SJSA1 (cell line): ENCODE results near the gene FRMD4B. TPM values are rescaled to one million over a fixed set of nuclear protein-coding genes. Genes with fewer than 3 reads are reported as not detected.

ENCODE experiments used
- DNase-seq, 2 experiments: peaks; one replicate each; pipeline ENCODE4 v3.0.0-alpha.2; 2015 to 2020; ENCODE audit warnings: low spot score in 2 of 2, low read depth in 1 of 2
- H3K27ac ChIP-seq: fragments of 250-450 bp; sonication (Bioruptor Pico); 2 replicates; pipeline ENCODE4 v1.5.1; 2020; ENCODE audit warnings: mild to moderate bottlenecking, moderate library complexity
- H3K27me3 ChIP-seq: fragments of 250-450 bp; sonication (Bioruptor Pico); replicated peaks from 2 replicates; pipeline ENCODE4 v1.5.1; 2020; ENCODE audit warnings: mild to moderate bottlenecking, moderate library complexity
- H3K36me3 ChIP-seq: fragments of 250-450 bp; sonication (Bioruptor Pico); 2 replicates; pipeline ENCODE4 v1.5.1; 2020; ENCODE audit warnings: mild to moderate bottlenecking
- H3K4me1 ChIP-seq: fragments of 250-450 bp; sonication (Bioruptor Pico); replicated peaks from 2 replicates; pipeline ENCODE4 v1.6.1; 2021; ENCODE audit warnings: mild to moderate bottlenecking
- H3K4me3 ChIP-seq: fragments of 250-450 bp; sonication (Bioruptor Pico); 2 replicates; pipeline ENCODE4 v1.5.1; 2020; ENCODE audit warnings: mild to moderate bottlenecking
- H3K9me3 ChIP-seq: fragments of 250-450 bp; sonication (Bioruptor Pico); replicated peaks from 2 replicates; pipeline ENCODE4 v1.5.1; 2020; ENCODE audit warnings: mild to moderate bottlenecking
- total RNA-seq: library from RNA; depleted of rRNA; stranded (reverse); fragments of >200 nt; shearing (Covaris generic); gene quantifications from 2 replicates; pipeline ENCODE4 v1.2.3, GENCODE V29; 2014

The FRMD4B gene
- total RNA-seq, 1 experiment from 2014 or later = 1.3 TPM

GRCh38 chr3:69137412-69137811, 248.5 kb downstream of the FRMD4B start:
- Histone ChIP-seq H3K4me1 (no peaks in the 10 kb centered on the region), H3K27ac (no peak overlapping the region), H3K4me3 (no peak overlapping the region), H3K9me3 (no peaks in the 10 kb centered on the region), H3K36me3 (no peaks in the 10 kb centered on the region), H3K27me3 (no peaks in the 10 kb centered on the region)
- no peak for DNase-seq

- Histone ChIP-seq H3K9me3 (no peaks in the 10 kb centered on the region), H3K36me3 (no peaks in the 10 kb centered on the region), H3K4me3 (no peak overlapping the region), H3K4me1 (no peaks in the 10 kb centered on the region), H3K27me3 (no peaks in the 10 kb centered on the region), H3K27ac (no peak overlapping the region)
- DNase-seq = no peak
These were observed 248.9 kb downstream of the FRMD4B start for GRCh38 chr3:69137005-69137404.

- Histone ChIP-seq H3K4me1 (no peaks in the 10 kb centered on the region), H3K9me3 (no peaks in the 10 kb centered on the region), H3K27me3 (peaks cover 4% of the 10 kb centered on the region; the same call in 1 of the 2 replicates), H3K36me3 (no peaks in the 10 kb centered on the region), H3K27ac (no peak overlapping the region), H3K4me3 (no peak overlapping the region)
- no peak for DNase-seq
These were observed 255.2 kb downstream of the FRMD4B start for GRCh38 chr3:69130689-69131088.

- H3K9me3 ChIP-seq = no peaks in the 10 kb centered on the region
- H3K27me3 ChIP-seq = peaks cover 4% of the 10 kb centered on the region; the same call in 1 of the 2 replicates
- no peaks in the 10 kb centered on the region for H3K36me3 ChIP-seq
- H3K4me3 ChIP-seq = no peak overlapping the region
- no peak for DNase-seq
- no peak overlapping the region for H3K27ac ChIP-seq
- H3K4me1 ChIP-seq = no peaks in the 10 kb centered on the region
These were observed 256.4 kb downstream of the FRMD4B start for GRCh38 chr3:69129531-69129930.

- Histone ChIP-seq H3K9me3 (no peaks in the 10 kb centered on the region), H3K4me3 (no peak overlapping the region), H3K27ac (no peak overlapping the region), H3K4me1 (no peaks in the 10 kb centered on the region), H3K27me3 (peaks cover 4% of the 10 kb centered on the region; the same call in 1 of the 2 replicates), H3K36me3 (no peaks in the 10 kb centered on the region)
- no peak for DNase-seq
These were observed 257.4 kb downstream of the FRMD4B start for GRCh38 chr3:69128509-69128908.

- H3K27me3 ChIP-seq = peaks cover 8% of the 10 kb centered on the region; the same call in 1 of the 2 replicates
- no peaks in the 10 kb centered on the region for H3K4me1 ChIP-seq
- DNase-seq = no peak
- H3K9me3 ChIP-seq = no peaks in the 10 kb centered on the region
- H3K4me3 ChIP-seq = no peak overlapping the region
- H3K27ac ChIP-seq = no peak overlapping the region
- H3K36me3 ChIP-seq = no peaks in the 10 kb centered on the region
These were observed 258.9 kb downstream of the FRMD4B start for GRCh38 chr3:69126999-69127398.

DNA sequence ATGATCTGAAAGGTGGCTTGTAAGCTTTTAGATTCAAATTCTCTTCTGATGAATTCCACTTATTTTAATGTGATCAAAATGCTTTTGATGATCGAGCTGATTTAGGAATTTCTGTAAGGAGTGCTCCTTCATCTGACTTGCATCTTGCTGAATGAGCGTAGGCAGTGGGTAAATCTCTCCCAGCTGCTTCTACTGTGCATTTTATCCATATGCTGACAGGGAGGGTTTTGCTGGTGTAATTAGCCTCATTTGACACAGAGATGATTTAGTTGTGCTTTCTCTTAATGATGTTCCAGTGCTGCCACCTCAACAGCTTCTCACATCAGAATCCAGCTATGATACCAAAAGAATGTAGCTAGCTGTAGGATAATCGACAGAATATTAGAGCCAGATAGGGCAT, 259.7 kb downstream of the FRMD4B start:
- Histone ChIP-seq H3K4me1 (no peaks in the 10 kb centered on the region), H3K9me3 (no peaks in the 10 kb centered on the region), H3K36me3 (no peaks in the 10 kb centered on the region), H3K4me3 (no peak overlapping the region), H3K27me3 (peaks cover 8% of the 10 kb centered on the region; the same call in 1 of the 2 replicates), H3K27ac (no peak overlapping the region)
- no peak for DNase-seq

- Histone ChIP-seq H3K9me3 (no peaks in the 10 kb centered on the region), H3K36me3 (no peaks in the 10 kb centered on the region), H3K27ac (no peak within 1 kb of the TSS), H3K27me3 (peaks cover 8% of the 10 kb centered on the region; the same call in 1 of the 2 replicates), H3K4me1 (no peaks in the 10 kb centered on the region), H3K4me3 (no peak within 1 kb of the TSS)
- no peak for DNase-seq
These were observed 263.5 kb downstream of the FRMD4B start, which contains the start of gene LMOD3 for GRCh38 chr3:69122403-69122802. TSS of gene LMOD3 (minus strand) at chr3:69122595. CDS start at chr3:69122386, 209 bp downstream.

- Histone ChIP-seq H3K27ac (no peak overlapping the region), H3K36me3 (no peaks in the 10 kb centered on the region), H3K4me1 (no peaks in the 10 kb centered on the region), H3K4me3 (no peak overlapping the region), H3K9me3 (no peaks in the 10 kb centered on the region), H3K27me3 (peaks cover 8% of the 10 kb centered on the region; the same call in 1 of the 2 replicates)
- no peak for DNase-seq
These were observed 263.9 kb downstream of the FRMD4B start for GRCh38 chr3:69121950-69122349.

- Histone ChIP-seq H3K36me3 (no peaks in the 10 kb centered on the region), H3K4me1 (no peaks in the 10 kb centered on the region), H3K4me3 (no peak overlapping the region), H3K9me3 (no peaks in the 10 kb centered on the region), H3K27me3 (peaks cover 8% of the 10 kb centered on the region; the same call in 1 of the 2 replicates), H3K27ac (no peak overlapping the region)
- no peak for DNase-seq
These were observed 264.4 kb downstream of the FRMD4B start for GRCh38 chr3:69121513-69121912.

DNA sequence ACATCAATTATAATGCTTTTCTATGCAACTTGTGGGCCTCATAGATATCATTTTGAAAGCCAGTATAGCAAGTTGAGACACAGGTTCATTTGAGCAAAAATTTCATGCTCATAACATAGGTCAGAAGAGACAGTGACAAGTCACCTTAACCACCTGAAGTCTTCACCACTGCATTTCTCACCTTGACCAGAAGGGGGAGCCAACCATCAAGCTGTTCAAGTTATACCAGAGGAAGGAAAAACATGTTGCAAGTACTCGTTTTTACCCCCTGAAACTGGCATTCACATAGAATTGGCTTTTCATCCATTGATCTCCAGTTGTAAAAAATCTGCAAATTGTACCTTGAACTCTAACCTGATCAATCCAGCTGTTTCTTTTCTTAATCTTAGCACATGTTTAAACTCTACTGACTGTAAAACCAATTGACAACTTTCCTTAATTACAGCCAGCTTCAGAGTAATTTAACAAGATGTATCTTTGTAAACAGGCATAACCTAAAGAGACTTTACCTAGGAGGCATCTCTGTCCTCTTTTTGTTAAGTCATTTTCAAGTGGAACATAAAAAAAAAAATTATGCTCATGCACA, 264.9 kb downstream of the FRMD4B start:
- Histone ChIP-seq H3K27ac (no peak overlapping the region), H3K36me3 (no peaks in the 10 kb centered on the region), H3K27me3 (0 out of 2 replicates have a peak, but pooled peaks cover 4% of the 10 kb centered on the region), H3K4me1 (no peaks in the 10 kb centered on the region), H3K9me3 (no peaks in the 10 kb centered on the region), H3K4me3 (no peak overlapping the region)
- DNase-seq = peak; percentile 56 to 60
